DOHH2 (cell line): ENCODE results near the gene SPHKAP.

ENCODE experiments used
- CTCF ChIP-seq: fragments of 200-600 bp; sonication (generic); IDR thresholded peaks from one replicate; pipeline ENCODE4 v1.5.1; 2014; ENCODE audit warnings: antibody characterized with exemption, mild to moderate bottlenecking, low read depth, low read length; ENCODE audit not compliant: poor library complexity, severe bottlenecking
- EZH2phosphoT487 ChIP-seq: fragments of 200-600 bp; sonication (generic); IDR thresholded peaks from 2 replicates; pipeline ENCODE4 v1.6.1; 2017; ENCODE audit warnings: borderline replicate concordance, mild to moderate bottlenecking, antibody characterized with exemption, low read length, moderate library complexity, mixed read lengths

GRCh38 chr2:227996366-227996765 lies 185.1 kb downstream of the SPHKAP start:
- TF ChIP-seq CTCF (no peak), EZH2phosphoT487 (no peak)
